Hematopoietic multipotent progenitor cell treated with erythropoietin and hydrocortisone succinate and interleukin-3 and kit ligand, for 17 days (in vitro differentiated cells): ENCODE results near the gene MRPS34.

Source experiments
- DNase-seq: peaks from one replicate; pipeline ENCODE4 v3.0.0-alpha.2; 2015; ENCODE audit warnings: low spot score

The MRPS34 gene

DNA sequence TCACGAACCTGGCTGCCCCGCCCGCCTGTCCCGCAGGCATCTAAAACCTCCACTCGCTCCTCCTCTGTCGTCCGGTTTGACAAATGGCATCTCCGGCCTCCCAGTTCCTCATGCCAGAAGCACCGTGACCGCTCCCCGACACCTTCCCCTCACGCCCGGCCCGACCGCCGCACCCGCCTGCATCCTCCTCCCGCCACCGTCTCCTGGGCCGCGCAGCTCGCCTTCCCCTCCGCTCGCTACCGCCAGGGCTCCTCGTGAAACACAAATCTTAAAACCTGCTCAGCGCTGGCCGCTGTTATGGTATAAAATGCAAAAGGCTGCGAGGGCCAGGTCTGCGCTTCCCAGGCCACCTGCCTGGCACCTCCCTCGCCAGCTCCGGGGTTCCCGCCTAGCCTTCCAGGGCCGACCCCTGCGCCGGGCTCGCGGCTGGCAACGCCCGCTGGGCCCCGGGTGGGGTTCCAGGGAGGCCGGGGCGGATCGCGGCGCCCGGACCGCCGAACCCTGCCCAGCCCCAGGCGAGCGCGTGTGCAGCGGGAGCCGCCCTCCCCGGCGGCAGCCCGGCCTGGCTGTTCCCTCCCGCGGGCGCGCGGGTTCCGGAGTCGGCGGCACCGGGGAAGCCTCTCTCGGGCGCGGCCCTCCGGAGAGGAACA lies 8.9 kb upstream of the MRPS34 start:
- DNase-seq, result no peak

DNA sequence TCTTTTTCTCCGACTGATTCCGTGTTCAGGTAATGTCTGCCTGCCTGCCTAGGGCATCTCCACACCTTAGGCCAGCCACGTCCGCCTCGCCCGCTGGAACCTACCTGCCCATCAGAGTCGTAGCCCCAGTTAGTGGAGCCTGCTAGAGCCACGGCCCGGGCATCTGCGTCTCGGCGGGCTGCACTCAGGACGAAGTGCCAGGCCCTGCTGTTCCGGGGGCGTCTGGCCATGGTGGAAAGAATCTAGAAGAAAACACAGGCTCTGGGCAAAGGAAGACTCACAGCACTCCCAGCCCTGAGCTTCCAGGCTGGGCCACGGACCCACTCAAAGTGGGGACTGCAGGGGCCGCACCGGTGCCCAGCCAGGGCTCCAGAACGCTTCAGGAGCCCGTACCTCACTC lies 8.3 kb upstream of the MRPS34 start:
- no peak for DNase-seq

DNA sequence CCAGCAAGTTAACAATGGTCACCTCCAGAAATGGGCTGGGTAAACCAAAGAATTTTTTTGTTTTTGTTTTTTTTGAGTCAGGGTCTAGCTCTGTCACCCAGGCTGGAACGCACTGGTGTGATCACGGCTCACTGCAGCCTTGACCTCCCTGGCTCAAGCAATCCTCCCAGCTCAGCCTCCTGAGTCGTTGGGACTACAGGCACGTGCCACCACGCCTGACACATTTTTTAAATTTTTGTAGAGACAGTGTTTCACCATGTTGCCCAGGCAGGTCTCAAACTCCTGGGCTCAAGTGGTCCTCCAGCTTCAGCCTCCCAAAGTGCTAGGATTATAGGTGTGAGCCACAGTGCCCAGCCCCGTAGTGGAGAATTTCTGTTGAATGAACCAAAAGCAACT lies 7.7 kb upstream of the MRPS34 start:
- no peak for DNase-seq

DNA sequence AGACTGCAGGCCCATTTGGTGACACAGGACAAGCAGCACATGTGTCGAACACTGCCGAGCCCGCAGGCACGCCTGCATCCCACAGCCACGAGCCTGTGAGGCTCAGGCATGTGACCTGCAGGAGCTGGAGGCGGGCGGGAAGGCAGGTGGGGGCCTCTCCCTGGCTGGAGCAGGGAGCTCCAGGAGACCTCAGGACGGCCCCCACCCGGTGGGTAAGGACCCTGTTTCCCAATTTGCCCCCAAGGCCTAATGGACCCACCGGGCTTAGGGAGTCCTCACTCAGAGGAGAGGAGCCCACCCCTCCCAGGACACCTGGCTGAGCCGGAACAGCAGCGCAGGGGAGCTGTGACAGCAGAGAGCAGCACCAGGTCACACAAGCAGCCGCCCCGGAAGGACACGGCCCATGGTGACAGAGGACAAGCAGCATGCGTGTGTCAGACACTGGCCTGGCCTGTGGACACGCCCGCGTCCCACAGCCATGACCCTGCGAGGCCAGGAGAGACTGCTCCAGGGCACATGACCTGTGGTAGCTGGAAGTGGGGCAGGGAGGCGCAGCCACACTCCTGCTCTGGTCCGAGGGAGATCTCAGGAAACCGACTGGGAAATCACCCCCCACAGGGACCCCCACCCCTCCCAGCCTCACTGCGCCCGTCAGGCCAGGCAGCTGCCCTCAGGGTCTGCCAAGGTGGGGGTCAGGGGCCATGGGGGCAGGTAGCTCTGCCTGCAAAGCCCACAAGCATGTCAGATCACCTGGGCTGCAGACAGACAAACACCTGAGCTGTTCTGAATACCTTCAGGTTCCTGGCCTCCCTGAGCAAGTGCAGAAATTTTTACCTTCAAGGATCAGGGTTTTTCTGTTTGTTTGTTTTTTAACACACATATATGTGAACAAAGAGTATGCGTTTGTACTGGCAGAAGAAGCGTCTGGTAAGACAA lies 7.1 kb upstream of the MRPS34 start:
- DNase-seq, result no peak

DNA sequence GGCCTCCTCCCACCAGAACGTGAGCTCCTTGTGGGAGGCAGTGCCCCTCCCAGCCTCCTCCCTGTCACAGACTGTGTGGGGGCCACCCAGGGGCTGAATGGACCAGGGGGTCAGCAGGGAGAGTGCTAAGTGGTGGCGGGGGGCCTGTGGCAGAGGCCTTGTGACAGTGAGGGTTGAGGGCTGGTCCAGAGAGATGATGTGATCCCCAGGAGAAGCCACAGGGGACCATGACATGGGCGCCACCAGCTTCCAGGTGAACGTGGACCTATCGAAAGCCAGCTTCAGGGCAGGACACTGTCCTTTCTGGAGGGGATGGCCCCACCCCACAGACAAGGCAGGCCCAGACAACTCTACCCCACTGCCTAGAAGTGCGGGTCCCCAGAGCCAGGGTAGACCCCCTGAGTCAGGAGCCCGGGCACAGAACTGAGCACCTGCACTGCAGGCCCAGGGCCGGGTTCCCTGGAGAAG lies 6.3 kb upstream of the MRPS34 start:
- DNase-seq, result no peak

DNA sequence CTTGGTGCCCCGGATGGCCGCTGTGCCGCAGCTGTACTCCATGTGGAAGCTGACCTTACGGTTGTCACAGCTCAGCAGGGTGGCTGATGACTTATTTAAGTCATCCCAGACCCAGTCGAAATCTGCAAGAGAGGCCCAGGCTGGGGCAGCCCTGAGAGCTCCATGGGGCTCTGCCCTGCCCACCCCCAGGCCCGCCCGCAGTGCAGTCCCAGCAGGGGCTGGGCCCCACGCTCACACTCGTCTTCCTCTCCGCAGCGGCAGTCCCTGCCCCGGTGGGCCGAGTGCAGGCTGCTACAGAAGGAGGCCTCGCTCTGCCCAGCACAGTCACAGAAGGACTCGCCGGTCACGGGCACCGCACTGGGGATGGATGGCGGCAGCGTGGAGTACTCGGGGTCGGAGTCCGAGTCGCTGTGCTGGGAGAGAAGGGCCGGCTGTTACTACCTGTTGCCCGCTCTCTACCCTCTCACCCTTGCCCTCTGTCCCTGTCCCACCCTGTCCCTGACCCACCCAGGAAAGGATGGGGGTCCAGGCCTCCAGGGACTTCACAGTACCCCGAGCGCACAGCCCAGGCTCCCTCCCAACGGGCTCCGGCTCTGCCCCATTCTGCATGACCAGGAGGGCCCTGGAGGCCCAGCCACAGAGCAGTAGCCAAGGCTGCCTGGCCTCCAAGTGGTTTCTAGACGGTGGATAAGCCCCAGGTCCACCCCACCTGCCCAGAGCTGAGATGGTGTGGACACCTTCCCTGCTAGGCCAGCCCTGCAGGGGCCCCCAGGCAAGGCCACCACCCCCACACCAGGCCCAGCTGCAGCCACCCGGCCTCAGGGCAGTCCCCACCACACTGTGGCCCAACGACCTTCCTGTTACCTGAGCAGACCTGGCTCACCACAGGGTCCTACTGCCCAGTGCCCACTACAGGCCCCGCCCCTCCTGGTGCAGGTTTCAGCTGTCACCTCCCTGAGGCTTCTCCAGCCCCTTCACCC lies 5.6 kb upstream of the MRPS34 start:
- no peak for DNase-seq

DNA sequence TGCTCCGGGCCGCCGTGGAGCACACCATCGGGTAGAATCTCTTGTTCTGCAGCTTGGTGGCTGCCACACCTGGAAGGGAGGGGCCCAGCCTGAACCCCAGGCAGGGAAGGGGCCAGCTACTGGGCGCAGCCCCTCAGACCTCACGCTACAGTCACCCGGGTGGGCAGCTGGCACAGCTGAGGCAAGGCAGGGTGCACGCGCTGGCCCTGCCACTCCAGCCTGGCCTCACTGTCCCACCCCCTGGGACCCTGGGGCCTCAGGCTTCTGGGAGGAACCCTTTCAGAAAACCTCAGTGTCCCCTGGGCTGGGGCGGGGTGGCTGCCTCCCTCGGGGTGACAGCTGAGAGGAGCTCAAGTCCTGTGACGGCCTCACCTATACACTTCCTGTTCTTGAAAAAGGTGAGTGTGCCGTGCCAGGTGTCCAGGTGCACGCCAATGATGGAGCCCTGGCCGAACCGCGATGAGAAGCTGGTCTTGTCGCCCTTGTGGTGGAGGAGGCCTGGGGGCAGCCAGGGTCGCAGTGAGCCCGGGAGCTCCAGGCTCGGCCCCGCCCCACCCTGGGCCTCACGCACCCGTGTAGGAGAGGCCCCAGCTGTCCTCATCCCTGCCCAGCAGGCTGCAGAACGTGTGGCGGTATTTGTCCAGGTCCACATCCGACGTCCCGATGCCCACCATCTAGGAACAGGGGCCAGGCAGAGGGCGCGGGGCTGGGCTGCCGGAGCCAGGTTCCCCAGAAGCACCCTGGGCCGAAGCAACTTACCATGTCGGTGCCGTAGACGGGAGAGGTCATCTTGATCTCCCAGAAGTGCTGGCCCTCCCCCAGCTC lies 4.7 kb upstream of the MRPS34 start:
- DNase-seq, result no peak

DNA sequence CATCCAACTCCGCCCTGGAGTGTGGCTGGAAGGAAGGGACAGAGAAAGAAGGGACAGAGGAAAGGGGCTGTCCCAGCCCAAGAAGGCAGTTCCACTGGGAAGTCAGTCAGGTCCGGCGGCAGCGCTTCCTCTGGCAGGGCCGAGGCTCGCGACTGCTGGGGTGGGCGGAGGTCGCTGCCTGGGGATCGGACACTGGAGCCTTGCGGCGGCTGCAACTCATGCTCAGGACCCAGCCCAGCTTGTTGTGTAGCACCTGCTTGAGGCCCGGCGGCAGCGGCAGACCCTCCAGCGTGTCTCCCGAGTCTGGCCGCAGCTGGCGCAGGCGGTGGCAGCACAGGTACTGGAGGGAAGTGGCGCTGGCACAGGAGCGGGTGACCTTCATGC lies 4.0 kb upstream of the MRPS34 start:
- DNase-seq, result no peak

DNA sequence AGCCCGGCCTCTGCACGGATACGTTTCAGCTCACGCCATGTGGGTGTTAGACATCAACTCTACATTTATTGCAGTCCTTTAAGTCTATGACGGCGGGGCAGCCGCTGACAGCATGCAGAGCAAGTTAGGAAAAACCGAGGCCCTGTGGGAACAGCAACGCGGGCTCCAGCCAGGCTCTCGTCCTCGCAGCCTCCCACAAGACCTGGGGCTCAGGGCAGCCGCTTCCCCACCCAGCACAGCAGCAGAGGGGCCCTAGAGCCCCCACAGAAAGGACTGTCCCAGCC lies 3.7 kb upstream of the MRPS34 start:
- DNase-seq, result no peak

DNA sequence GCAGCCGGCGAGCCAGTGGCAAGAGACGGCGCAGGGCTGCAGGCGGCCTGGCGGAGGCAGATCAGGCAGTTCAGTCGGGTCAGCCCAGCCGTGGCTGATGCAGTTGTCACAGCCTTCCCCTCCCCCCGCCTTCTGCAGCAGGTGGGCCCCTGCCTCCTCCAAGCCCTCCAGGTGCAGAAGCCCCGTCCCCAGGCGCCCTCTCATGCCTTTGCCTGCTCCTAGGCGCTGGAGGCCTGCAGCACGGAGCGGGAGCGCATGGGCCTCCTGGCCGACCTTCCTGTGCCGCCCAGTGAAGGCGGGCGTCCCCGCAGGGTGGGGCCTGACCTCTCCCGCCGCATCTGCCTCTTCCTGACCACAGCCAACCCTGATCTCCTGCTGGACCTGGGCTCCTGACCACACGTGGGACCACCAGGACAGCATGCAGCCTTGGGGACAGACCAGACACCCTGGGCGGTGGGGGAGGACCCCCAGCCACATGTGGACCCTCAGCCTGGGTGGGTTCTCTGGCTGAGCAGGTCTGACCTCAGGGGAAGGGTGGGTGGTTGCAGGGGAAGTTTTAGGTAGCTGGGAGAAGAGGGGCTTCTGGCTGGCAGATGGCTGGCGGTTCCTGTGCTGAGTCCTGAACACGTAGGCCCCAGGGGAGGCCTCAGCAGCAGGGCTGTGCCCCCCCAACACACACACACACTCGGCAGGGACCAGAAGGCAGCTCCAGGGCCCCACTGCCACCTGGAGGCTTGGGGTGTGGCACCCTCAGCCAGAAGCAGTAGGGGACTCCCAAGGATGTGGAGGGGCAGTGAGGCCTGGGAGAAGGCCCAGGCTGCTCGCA lies 3.1 kb upstream of the MRPS34 start:
- no peak for DNase-seq

DNA sequence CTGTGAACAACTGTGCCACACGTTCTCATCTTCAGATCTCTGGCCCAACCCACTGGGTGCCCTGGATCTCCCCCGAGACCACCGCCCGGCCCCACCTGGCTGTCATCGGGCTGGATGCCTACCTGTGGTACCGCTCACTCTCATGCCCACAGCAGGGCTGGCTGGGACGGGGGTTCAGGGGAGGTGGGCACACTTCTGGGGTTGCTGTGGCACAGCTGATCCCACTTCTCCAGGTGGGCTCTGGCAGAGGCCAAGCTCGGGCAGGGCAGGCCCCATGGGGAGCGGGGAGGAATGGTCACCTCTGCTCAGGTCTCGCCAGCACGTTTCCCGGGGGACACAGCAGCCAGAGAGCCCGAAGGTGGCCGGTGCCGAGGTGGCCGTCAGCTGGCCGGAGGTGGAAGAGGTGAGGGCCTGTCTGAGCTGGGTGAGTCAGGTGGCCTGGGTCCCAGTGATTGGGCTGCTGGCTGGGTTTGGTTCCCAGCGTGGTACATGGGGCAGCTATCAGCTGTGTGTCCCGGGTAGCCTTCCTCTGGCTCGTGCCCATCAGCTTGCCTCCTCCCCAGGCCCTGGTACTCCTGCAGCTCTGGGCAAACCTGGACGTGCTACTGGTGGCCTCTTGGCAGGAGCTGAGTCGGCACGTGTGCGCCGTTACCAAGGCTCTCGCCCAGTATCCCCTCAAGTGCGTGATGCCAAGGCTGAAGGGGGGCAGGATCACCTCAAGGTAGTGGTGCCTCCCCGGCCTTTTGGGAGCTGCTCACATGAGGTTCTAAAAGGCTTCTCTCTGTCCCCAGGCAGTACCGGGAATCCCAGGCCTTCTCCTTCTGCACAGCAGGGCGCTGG lies 2.3 kb upstream of the MRPS34 start:
- no peak for DNase-seq

DNA sequence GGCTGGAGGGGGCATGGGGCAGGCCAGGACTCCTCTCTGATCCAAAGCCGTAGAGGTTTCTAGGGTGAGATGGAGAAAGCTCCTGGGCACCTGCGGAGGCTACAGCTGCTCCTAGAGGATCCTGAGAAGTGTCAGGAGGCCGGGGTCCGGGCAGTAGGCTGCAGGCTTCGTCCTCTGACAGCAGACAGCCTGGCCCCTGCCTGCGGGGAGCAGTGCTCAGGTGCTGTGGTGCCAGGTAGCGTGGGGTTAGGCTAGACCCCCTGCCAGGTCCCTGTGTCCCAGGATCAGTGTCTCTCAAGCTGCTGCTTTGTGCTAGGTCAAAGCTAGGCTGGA lies 1.5 kb upstream of the MRPS34 start:
- DNase-seq, result no peak

DNA sequence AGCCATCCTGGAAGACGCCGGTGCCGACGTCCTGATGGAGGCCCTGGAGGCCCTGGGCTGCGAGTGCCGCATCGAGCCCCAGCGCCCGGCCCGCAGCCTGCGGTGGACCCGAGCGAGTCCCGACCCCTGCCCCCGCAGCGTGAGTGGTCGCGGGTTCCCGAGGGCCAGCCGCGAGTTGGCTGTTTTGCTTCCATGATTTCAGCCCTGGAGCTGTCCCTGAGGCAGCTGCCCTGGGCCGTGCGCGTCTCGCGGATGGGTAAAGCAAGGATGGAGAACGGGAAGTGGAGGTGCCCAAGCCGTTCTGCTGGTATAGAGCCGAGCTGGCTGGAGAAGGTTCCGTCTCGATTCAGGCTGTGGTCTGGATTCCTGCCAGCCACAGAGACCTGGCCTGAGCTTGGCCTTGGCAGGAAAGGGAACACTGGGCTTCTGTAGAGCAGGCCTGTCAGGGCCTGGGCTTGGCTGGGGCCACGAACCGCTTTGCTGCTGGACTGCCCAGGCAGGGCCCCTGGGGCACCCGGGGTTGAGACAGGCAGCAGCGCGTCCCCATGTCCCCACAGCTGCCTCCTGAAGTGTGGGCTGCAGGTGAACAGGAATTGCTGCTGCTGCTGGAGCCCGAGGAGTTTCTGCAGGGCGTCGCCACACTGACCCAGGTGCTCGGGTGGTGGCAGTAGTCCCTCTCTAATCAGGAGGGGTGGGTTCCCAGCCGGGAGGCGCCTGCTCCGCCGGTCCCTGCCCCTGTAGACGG lies 941 bp upstream of the MRPS34 start:
- peak; percentile 34 for DNase-seq

DNA sequence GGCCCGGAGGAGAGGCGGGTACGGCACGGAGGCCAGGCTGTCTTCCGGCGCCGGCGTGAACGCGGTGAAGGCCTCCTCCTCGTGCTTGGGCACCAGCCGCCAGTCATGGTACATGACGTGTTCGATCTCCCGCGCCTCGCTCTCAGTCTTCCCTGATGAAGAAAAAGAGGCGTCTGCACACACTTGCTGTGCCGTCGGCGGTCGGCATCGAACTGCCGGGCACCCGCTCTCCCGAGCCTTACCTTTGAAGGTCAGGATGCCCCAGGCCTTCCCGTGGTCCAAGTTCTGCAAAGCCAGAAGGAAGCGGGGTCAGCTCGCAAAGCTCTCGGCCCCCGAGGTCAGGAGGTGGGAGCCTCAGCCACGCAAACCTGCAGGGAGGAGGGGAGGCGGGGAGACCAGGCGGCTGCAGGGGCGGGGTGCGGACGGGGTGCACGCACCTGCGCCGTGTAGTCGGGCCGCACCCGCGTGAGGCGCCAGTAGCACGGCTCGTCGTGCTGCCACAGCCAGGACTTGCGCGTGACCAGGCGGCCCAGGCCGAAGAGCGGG lies 499 bp downstream of the MRPS34 start, which contains the start of gene EME2:
Gene EME2, plus strand, starts transcription at position 449 of the 546 bp plus-strand sequence. CDS start 418 bp downstream, outside the sequence.
- DNase-seq, result peak; percentile 37

DNA sequence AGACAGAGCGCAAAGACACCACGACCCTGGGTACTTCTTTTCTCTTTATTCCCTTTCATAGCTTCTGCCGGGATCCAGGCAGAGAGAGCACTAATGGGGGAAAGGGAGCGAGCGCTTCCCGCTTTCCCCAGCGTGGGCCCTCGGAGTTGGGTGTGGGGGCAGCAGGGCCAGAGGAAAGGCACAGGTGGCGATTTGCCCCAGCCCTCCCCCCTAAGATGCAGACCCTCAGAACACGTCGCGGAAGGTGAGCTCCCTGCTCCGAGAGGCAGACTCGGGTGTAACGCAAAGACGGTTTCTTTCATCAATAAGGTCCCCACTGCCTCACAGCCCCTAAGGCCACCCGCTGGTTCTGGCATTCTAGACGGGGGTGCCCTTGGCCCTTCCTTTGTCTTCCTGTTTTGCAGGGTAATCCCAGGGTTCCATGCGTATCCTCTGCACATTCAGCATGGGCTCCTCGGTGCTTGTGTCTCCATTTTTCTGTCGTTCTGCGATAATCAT lies 1.0 kb downstream of the MRPS34 start:
- peak; percentile 9 for DNase-seq

DNA sequence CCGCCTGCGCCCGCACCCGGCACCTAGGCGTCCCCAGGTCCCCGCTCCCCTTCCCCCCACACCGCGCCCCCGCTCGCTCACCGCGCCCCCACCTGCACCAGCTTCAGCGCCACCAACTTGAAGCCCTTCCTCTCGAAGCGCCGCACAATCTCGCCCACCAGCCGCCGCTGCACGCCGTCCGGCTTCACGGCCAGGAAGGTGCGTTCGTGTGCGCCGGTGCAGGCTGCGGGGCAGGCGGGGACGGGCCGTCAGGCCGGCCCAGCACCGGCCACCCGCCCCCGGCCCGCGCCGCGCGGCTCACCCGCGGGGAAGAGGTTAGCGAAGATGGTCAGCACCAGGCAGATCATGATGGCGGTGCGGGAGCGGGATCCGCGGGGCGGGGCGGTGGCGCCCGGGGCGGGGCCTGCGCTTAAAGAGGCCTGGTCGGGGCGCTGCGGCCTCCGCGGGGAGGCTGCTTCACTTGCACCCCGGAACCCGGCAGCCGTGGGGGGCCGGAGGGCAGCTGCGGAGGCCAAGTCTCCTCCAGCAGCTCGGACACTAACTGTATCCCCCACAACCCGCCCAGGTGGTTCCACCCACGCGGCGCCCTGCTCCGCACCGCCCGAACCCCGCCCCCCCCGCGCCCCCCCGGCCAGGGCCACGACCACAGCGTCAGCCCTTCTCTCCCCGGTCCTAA lies 1.6 kb downstream of the MRPS34 start, which contains the start of gene NME3:
Gene NME3, minus strand, starts transcription at position 356 of the 676 bp plus-strand sequence. Its CDS starts 9 bp downstream, at position 347.
- peak; percentile 57 for DNase-seq

DNA sequence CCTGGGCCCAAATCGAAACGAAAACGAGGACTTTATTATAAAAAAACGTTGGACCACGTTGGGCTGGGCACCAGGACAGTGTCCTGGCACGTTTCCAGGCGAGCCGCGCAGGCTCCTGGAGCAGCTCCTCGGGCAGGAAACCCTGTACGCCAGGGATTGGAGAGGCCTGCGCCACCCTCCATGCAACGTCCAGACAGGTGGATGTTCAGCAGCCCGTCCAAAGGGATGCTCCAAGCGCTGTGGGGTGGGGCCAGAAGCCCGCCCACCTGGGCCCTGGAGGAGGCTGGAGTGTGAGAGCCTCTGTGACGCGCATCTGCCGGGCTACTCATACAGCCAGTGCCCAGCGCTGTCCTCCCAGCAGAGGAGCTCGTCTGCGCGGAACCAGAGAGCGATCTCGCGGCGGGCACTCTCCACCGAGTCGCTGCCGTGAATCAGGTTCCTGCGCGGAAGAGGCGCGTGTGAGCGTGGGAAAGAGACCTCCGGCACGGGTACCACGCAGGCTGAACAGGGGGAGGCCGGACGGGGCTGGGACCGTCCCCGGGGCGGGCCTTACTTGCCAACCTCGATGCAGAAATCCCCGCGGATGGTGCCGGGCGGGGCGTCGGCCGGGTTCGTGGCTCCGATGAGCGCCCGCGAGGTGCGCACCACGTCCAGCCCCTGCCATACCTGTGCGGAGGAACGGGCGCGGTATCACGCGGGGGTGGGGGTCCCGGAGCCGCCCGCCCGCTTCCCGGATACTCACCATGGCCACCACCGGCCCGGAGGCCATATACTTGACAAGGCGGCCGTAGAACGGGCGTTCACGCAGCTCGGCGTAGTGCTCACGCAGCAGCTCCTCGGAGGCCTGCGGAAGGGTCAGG lies 2.4 kb downstream of the MRPS34 start:
- no peak for DNase-seq
